Osteoblast (primary cell): ENCODE data around the gene TTLL7. TPM values are rescaled to one million over a fixed set of nuclear protein-coding genes. Genes with fewer than 3 reads are reported as not detected.

ENCODE experiments used
- DNase-seq: peaks from one replicate; pipeline ENCODE4 v3.0.0; 2011; ENCODE audit warnings: low spot score, mixed read lengths; ENCODE audit not compliant: insufficient read length; ENCODE audit errors: missing footprints
- H2AFZ ChIP-seq: 2 replicates; pipeline ENCODE4 v1.6.0; 2011; ENCODE audit warnings: mild to moderate bottlenecking, low read length
- H3K27ac ChIP-seq: 2 replicates; pipeline ENCODE4 v1.5.1; 2011; ENCODE audit warnings: mild to moderate bottlenecking, low read depth, low read length, moderate library complexity
- H3K27me3 ChIP-seq: 2 replicates; pipeline ENCODE4 v1.6.0; 2012; ENCODE audit warnings: mild to moderate bottlenecking, control low read depth, inconsistent platforms, low read length, moderate library complexity; ENCODE audit not compliant: insufficient read depth
- H3K36me3 ChIP-seq: 2 replicates; pipeline ENCODE4 v1.5.1; 2011; ENCODE audit warnings: mild to moderate bottlenecking, low read length, control low read depth, moderate library complexity; ENCODE audit not compliant: insufficient read depth
- H3K4me1 ChIP-seq: 2 replicates; pipeline ENCODE4 v1.5.1; 2011; ENCODE audit warnings: mild to moderate bottlenecking, low read length, control low read depth, moderate library complexity; ENCODE audit not compliant: insufficient read depth
- H3K4me2 ChIP-seq: 2 replicates; pipeline ENCODE4 v1.6.0; 2011; ENCODE audit warnings: mild to moderate bottlenecking, low read length; ENCODE audit not compliant: insufficient read depth
- H3K4me3 ChIP-seq: fragments of 200-600 bp; sonication (generic); 3 replicates; pipeline ENCODE4 v1.5.1; 2012; ENCODE audit warnings: mild to moderate bottlenecking, low read length, inconsistent platforms; ENCODE audit not compliant: insufficient read depth
- H3K79me2 ChIP-seq: 2 replicates; pipeline ENCODE4 v1.6.0; 2012; ENCODE audit warnings: mild to moderate bottlenecking, low read length, control low read depth, inconsistent platforms; ENCODE audit not compliant: insufficient read depth
- H3K9me3 ChIP-seq: 2 replicates; pipeline ENCODE4 v1.5.1; 2011; ENCODE audit warnings: low read depth, low read length, control low read depth
- H4K20me1 ChIP-seq: 2 replicates; pipeline ENCODE4 v1.6.0; 2012; ENCODE audit warnings: mild to moderate bottlenecking, low read length, control low read depth; ENCODE audit not compliant: insufficient read depth
- CTCF ChIP-seq: IDR thresholded peaks from 2 replicates; pipeline ENCODE4 v1.5.1; 2011; ENCODE audit warnings: mild to moderate bottlenecking, low read depth, low read length, moderate library complexity; ENCODE audit errors: extremely low read depth
- total RNA-seq: library from RNA; depleted of rRNA; stranded (reverse); fragments of >200 nt; gene quantifications from 2 replicates; pipeline ENCODE4 v1.2.3, GENCODE V29; 2012

Gene TTLL7
- total RNA-seq, 1 donor, result 13.8 TPM

- peaks cover 6% of the 10 kb centered on the region for H3K4me1 ChIP-seq
- H3K79me2 ChIP-seq, result no peaks in the 10 kb centered on the region
- H3K4me2 ChIP-seq, result no peak overlapping the region
- no peaks in the 10 kb centered on the region for H4K20me1 ChIP-seq
- H3K9me3 ChIP-seq, result no peaks in the 10 kb centered on the region
- no peak for DNase-seq
- H3K27me3 ChIP-seq, result no peaks in the 10 kb centered on the region
- no peak for TF ChIP-seq CTCF
- H3K4me3 ChIP-seq, result no peak overlapping the region
- no peaks in the 10 kb centered on the region for H3K36me3 ChIP-seq
- H3K27ac ChIP-seq, result no peak overlapping the region
- H2AFZ ChIP-seq, result no peak overlapping the region
Observed at GRCh38 chr1:83927061-83927460, 71.9 kb downstream of the TTLL7 start.

- no peaks in the 10 kb centered on the region for H4K20me1 ChIP-seq
- no peaks in the 10 kb centered on the region for H3K4me1 ChIP-seq
- DNase-seq, result no peak
- no peak overlapping the region for H3K4me2 ChIP-seq
- H3K4me3 ChIP-seq, result no peak overlapping the region
- H2AFZ ChIP-seq, result no peak overlapping the region
- H3K27ac ChIP-seq, result no peak overlapping the region
- no peaks in the 10 kb centered on the region for H3K36me3 ChIP-seq
- H3K79me2 ChIP-seq, result no peaks in the 10 kb centered on the region
- H3K27me3 ChIP-seq, result no peaks in the 10 kb centered on the region
- no peaks in the 10 kb centered on the region for H3K9me3 ChIP-seq
- TF ChIP-seq CTCF, result no peak
Observed at GRCh38 chr1:83923553-83923952, 75.4 kb downstream of the TTLL7 start.

GRCh38 chr1:83922431-83922830 is 76.5 kb downstream of the TTLL7 start:
- Histone ChIP-seq H3K4me3 (no peak overlapping the region), H3K27me3 (no peaks in the 10 kb centered on the region), H3K4me1 (no peaks in the 10 kb centered on the region), H3K27ac (no peak overlapping the region), H4K20me1 (no peaks in the 10 kb centered on the region), H3K36me3 (no peaks in the 10 kb centered on the region), H3K4me2 (no peak overlapping the region), H3K9me3 (no peaks in the 10 kb centered on the region), H3K79me2 (no peaks in the 10 kb centered on the region), H2AFZ (no peak overlapping the region)
- TF ChIP-seq CTCF, result no peak
- DNase-seq, result no peak

- Histone ChIP-seq H3K36me3 (no peaks in the 10 kb centered on the region), H4K20me1 (no peaks in the 10 kb centered on the region), H3K4me3 (no peak overlapping the region), H2AFZ (no peak overlapping the region), H3K4me1 (no peaks in the 10 kb centered on the region), H3K27me3 (no peaks in the 10 kb centered on the region), H3K9me3 (no peaks in the 10 kb centered on the region), H3K79me2 (no peaks in the 10 kb centered on the region), H3K4me2 (no peak overlapping the region), H3K27ac (no peak overlapping the region)
- DNase-seq, result no peak
- no peak for TF ChIP-seq CTCF
Observed at GRCh38 chr1:83920320-83920719, 78.6 kb downstream of the TTLL7 start.
